ENCODE data around the gene XKR8. TPM values are rescaled to one million over a fixed set of nuclear protein-coding genes. Genes with fewer than 3 reads are reported as not detected.

Gene XKR8
- total and polyA plus RNA-seq, 11 donors: 3.3 to 8.1 (median 4.5) TPM

DNA sequence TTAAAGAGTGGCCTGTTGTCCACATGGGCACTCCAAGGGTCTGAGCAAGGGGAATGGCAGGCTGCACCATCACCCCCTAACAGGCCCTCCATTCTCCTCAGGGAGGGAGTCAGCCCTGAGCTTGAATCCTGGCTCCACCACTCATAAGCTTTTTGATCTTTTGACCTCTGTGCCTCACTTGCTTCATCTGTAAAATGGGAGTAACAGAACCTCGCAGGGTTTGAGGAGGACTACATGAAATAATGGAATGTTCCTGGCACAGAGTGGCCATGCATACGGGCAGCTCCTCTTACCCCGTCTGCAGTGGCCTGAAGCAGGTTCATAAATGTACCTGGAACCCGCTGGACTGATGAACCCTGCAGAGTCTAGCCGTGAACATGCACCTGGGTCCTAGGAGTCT lies 2.1 kb upstream of the XKR8 start:
- intact Hi-C loops (cut with DNase I): no loop called here
- no peaks in the 10 kb centered on the region for H3K9me3 ChIP-seq
- WGBS, 4 donors: 94 to 97% (median 96%) methylated on average over 5 of the region's 5 CpGs
- peaks cover 0 to 34% (median 18%) of the 10 kb centered on the region in 12 donors for H3K4me1 ChIP-seq
- no peak for TF ChIP-seq POLR2A (IDR thresholded peaks at IDR 0.05)
- TF ChIP-seq, protein P1, sequence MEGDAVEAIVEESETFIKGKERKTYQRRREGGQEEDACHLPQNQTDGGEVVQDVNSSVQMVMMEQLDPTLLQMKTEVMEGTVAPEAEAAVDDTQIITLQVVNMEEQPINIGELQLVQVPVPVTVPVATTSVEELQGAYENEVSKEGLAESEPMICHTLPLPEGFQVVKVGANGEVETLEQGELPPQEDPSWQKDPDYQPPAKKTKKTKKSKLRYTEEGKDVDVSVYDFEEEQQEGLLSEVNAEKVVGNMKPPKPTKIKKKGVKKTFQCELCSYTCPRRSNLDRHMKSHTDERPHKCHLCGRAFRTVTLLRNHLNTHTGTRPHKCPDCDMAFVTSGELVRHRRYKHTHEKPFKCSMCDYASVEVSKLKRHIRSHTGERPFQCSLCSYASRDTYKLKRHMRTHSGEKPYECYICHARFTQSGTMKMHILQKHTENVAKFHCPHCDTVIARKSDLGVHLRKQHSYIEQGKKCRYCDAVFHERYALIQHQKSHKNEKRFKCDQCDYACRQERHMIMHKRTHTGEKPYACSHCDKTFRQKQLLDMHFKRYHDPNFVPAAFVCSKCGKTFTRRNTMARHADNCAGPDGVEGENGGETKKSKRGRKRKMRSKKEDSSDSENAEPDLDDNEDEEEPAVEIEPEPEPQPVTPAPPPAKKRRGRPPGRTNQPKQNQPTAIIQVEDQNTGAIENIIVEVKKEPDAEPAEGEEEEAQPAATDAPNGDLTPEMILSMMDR (IDR thresholded peaks at IDR 0.05): no peak
- H3K4me3 ChIP-seq: no peak overlapping the region
- ATAC-seq (no peak), DNase-seq (no peak)
- no peaks in the 10 kb centered on the region for H3K36me3 ChIP-seq
- H3K27ac ChIP-seq: no peak overlapping the region
- H3K27me3 ChIP-seq: no peaks in the 10 kb centered on the region

DNA sequence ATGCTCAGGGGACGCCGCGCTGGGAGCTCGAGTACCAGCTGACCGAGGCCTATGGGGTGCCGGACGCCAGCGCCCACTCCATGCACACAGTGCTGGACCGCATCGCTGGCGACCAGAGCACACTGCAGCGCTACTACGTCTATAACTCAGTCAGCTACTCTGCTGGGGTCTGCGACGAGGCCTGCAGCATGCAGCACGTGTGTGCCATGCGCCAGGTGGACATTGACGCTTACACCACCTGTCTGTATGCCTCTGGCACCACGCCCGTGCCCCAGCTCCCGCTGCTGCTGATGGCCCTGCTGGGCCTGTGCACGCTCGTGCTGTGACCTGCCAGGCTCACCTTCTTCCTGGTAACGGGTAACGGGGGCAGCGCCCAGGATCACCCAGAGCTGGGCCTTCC lies 1.3 kb upstream of the XKR8 start:
- no peaks in the 10 kb centered on the region for H3K9me3 ChIP-seq
- peaks cover 0 to 34% (median 18%) of the 10 kb centered on the region in 12 donors for H3K4me1 ChIP-seq
- no peak for TF ChIP-seq POLR2A (IDR thresholded peaks at IDR 0.05)
- TF ChIP-seq, protein P1 (IDR thresholded peaks at IDR 0.05): no peak
- peaks cover 0 to 5% (median 3%) of the 10 kb centered on the region in 9 donors for H3K36me3 ChIP-seq
- H3K4me3 ChIP-seq: peak overlapping the region in 1 of 12 donors; percentile 66
- H3K27me3 ChIP-seq: no peaks in the 10 kb centered on the region
- DNase-seq: no peak
- ATAC-seq: no peak
- intact Hi-C loops (cut with DNase I): no loop called here
- WGBS, 4 donors: 96 to 98% (median 97%) methylated on average over 22 to 26 of the region's 26 CpGs
- peak overlapping the region in 1 of 12 donors; percentile 92 for H3K27ac ChIP-seq

DNA sequence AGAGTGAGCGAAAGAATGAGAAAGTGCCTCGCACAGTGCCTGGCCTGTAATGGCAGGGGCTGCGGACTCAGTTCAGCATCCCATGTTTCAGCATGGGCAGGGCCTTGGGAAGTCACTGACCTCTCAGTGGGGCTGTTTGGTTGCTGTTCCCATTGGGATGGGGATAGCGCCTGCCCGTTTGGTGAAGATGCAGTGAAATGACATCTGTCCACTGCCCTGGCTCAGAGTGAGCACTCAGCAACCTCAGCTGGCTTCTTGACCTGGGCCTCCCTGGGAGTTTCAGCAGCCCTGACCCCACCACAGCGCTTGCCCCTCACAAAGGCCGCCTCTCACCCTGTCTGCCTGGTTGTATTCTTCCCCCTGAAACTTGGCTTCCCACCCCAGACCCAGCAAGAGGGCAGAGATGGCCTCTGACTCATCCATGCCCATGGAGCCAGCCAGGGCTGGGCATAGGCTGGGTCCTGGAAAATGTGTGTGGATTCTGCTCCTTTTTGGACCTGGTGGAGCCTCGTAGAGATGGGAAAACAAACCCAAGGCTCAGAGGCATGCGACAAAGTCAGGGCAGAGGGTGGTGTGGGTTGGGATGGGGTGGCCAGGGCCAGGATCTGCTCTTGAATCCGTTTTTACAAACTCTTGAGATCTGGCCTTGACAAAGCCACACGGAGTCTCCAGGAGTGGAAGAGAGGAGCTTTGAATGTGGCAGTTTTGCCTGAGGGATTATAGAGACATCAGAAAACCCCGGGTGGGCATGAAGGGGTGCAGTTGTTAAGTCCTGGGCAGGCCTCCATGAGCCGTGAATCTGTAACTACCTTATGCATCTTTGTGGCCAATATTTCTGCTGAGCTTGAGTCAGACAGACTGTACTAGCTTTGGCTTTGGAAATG lies 1.2 kb downstream of the XKR8 start:
- peaks cover 0 to 26% (median 18%) of the 10 kb centered on the region in 9 donors for H3K36me3 ChIP-seq
- H3K27me3 ChIP-seq: no peaks in the 10 kb centered on the region
- no peaks in the 10 kb centered on the region for H3K9me3 ChIP-seq
- no peak for DNase-seq
- H3K4me1 ChIP-seq: peaks cover 0 to 34% (median 18%) of the 10 kb centered on the region in 12 donors
- H3K4me3 ChIP-seq: peak overlapping the region in 11 of 12 donors; percentile 32 to 93 (median 75)
- TF ChIP-seq, protein P1 (IDR thresholded peaks at IDR 0.05): no peak
- peak in 1 of 4 donors; percentile 6 for ATAC-seq
- peak overlapping the region in 11 of 12 donors; percentile 19 to 94 (median 89) for H3K27ac ChIP-seq
- intact Hi-C loops (cut with DNase I): no loop called here
- 52 to 66% (median 62%) methylated on average over 13 of the region's 13 CpGs for WGBS, 4 donors

DNA sequence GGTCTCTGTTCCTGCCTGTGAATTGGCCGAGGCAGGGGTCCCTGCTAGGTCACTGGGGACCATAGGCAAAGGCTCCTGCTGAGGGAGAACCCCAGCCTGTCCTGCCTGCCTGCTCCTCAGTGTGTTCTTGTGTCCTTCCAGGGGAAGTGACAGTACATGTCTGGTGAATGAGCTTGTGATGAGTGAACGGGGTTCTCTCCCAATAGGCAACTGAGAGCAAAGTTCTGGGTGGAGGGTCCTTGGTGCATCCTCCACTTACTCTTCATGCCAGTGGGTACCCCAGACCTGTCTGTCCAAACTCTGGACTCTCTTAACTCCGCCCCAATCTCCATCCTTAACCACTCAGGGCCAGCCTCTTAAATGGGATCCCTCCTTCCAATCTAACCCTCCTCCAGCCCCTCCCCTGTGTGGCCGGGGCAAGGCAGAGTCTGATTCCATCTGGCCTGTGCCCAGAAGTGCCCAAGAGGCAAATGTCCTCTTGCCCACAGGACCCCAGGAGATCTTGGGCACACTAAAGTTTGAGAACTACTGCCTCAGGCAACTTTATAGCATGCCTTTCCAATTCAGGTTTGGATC lies 2.0 kb downstream of the XKR8 start:
- H3K9me3 ChIP-seq: no peaks in the 10 kb centered on the region
- intact Hi-C loops (cut with DNase I): no loop called here
- 49 to 66% (median 58%) methylated on average over 3 to 4 of the region's 4 CpGs for WGBS, 4 donors
- DNase-seq (no peak), ATAC-seq (no peak)
- peak overlapping the region in 8 of 12 donors; percentile 19 to 94 (median 80) for H3K27ac ChIP-seq
- peaks cover 0 to 33% (median 23%) of the 10 kb centered on the region in 9 donors for H3K36me3 ChIP-seq
- TF ChIP-seq, protein P1 (IDR thresholded peaks at IDR 0.05): no peak
- no peak for TF ChIP-seq POLR2A (IDR thresholded peaks at IDR 0.05)
- peak overlapping the region in 1 of 12 donors; percentile 82 for H3K4me3 ChIP-seq
- peaks cover 0 to 34% (median 18%) of the 10 kb centered on the region in 12 donors for H3K4me1 ChIP-seq
- no peaks in the 10 kb centered on the region for H3K27me3 ChIP-seq

Measured in heart left ventricle (tissue), 16 donors.